GM18907 (cell line): Measurements from ENCODE around the gene RRBP1.

Experiments used
- ATAC-seq: cut with Tn5 transposase; IDR thresholded peaks from one replicate; pipeline ENCODE4 v1.9.1; 2021; ENCODE audit warnings: mild to moderate bottlenecking, moderate library complexity; ENCODE audit not compliant: unreplicated experiment

Gene RRBP1

DNA sequence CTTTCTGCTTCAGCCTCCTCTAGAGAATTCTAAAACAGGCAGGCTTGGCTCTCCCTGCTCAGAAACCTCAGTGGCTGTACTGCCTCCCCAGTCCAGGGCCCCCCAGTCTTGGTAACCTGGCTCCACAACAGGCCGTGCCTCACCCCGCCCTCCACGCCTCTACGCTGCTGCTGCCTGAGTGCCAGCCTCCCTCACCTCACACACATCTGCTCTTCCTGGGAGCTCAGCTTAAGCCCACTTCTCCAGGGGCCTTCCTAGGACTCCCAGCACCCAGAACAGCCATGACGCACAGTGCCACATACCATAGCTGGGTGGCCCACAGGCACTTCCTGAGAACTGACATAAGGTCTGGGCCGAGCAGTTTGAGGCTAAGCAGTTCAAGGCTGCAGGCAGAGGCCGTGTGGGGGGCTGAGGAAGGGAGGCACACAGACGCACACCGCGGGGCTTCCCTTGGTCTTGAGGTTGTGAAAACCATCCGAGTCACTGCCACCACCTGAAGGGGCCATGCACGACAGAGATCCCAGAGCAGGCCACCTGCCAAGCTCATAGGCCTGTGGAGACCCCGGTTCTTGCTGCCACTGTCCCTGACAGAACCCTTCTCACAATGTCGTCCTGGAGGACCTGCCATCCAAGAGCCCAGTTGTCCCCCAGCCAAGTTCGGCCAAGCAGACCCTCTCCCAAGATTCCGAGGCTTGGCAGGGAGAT lies 69.6 kb downstream of the RRBP1 start:
- no peak for ATAC-seq

DNA sequence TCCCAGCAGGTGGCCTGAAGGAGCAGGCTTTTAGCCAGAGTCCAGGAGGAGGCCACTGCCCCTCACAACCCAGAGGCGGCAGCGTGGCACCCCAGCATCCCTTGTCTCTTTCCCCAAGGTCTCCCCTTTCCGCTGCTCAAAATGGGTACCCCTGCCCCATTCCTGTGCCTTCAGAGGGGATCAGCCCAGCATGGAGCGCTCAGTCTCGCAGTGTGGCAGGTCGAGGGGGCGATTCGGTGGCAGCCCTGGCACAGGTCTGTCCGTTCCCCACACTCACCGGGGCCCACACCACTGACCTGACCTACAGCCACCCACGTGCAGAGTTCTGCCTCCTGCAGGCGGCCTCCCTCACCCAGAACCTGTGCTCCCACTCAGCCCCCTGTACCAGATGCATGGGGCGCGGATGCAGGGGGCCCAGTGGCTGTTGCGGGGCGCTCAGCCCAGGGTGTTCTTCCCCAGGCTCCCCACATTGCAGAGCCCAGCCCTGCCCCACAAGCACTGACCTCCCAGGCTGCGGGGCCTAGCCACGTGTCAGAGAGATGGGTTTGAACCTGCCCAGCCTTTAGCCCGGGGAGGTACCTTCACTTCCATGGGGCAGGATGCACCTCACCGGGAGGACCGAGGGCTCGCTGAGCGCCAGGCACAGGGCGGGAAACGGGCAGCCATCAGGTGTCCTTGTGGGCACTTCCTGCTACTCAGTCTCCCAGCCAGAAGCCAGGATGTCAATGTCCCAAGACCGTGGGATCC lies 70.3 kb downstream of the RRBP1 start:
- no peak for ATAC-seq

DNA sequence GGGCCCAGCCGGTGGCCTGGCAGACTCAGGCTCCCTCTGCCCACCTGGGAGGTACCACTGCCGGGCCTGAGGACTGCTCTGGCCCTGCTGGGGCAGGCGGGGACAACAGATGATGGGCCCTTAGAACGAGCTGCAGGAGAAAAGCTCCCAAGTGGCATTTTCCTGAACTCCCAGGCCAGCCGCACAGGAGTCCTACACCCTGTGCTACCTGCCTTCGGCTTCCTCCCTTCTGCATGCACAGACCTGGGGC lies 70.8 kb downstream of the RRBP1 start:
- no peak for ATAC-seq

DNA sequence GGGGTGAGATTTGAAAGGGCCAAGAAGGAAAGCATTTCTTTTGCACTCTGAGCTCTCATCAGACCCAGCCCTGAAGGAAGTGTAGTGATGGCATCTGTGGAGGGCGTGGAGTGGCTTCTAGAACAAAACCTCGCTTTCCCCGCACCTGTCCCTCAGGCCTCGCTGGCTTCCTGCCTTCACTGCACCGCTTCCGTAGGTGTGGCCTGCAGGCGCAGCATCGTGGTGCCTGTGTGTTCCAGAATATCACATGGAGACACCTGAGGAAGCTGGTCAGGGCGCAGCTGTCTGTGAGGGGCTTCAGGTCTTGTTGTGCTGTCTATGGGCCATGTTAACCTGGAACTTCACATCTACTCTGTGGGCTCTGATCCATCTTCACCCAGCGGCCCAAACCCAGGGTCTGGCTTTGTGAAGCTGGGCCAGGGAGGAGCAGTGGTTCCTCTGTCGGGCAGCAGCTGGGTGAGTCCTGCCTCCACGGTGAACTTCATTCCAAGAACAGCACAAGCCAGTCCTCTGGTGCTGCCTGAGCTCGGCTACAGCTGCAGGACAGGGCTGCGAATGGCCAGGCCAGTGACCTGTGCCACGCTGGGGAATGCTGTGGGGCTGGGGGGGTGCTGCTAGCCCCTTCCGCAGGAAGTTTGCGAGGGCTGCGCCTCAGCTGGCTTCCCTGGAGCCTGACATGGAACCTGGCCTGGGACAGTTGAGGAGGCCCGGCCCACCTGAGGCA lies 71.3 kb downstream of the RRBP1 start:
- no peak for ATAC-seq

DNA sequence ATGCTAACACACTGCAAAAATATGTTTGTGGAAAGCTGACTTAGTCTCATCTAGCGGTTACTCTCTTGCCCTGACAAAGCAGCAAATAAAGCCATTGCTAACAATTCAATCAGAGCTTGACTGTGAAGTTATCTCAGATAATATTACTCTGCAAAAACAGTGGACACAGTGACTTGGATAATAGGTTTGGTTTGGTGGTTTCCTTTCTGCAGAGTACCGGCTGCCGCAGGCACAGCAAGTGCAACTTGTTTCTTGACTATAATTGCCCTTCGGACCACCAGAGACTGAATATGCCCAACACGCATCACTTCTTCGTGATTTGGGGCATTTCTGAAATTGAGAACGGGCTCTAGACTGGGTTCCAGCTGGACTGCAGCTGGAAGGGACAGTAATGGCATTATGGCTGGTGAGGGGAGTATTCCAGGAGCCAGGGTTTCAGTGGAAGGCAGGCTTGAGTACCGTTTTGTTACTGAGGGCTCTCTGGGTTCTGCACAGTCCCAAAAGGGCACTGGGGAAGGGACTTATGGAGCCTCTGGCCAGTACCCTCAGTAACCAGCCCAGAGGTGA lies 72.1 kb downstream of the RRBP1 start:
- ATAC-seq, result no peak

DNA sequence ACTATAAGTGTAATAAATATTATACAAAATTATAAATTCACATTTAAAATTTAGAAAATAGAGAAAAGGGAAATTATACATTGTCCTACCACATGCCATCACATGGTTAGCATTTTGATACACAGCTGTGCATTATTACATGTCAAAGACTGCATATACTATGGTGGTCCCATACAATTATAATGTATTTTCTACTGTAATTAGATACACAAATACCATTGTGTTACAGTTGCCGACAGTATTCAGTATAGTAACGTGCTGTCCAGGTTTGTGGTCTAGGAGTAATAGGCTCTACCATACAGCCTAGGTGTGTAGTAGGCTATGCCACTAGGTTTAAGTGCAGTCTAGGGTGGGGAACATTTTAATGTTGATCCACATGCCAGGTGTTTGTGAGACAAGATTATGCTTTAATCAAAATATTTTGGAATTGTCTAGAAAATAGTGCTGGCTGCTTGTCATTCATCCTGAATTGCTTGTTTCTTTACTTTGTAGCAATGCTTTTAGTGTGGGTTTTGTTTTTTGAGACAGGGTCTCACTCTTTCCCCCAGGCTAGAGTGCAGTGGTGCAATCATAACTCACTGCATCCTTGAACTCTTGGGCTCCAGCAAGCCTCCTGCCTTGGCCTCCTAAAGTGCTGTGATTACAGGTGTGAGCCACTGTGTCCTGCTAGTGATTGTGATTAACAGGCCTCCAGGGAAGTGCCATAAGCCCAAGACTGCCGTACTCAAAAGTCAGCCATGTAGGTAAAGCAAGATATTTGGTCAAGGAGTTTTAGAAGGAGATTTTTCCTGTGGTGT lies 73.1 kb downstream of the RRBP1 start:
- no peak for ATAC-seq

DNA sequence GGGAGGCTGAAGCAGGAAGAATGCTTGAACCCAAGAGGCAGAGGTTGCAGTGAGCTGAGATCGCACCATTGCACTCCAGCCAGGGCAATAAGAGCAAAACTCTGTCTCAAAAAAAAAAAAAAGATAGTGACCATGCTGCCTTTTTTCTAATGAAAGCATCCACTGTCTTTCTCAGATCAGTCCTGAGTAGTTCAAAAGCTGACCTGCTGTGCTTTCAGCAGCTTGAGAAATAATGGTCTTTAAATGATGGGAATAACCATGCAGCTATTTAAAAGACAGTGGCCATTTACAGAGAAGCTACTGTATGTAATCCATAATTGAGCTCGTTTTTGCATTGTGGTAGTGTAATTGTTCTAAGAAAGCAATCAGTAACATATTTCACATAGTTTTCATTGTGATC lies 76.0 kb downstream of the RRBP1 start:
- no peak for ATAC-seq

DNA sequence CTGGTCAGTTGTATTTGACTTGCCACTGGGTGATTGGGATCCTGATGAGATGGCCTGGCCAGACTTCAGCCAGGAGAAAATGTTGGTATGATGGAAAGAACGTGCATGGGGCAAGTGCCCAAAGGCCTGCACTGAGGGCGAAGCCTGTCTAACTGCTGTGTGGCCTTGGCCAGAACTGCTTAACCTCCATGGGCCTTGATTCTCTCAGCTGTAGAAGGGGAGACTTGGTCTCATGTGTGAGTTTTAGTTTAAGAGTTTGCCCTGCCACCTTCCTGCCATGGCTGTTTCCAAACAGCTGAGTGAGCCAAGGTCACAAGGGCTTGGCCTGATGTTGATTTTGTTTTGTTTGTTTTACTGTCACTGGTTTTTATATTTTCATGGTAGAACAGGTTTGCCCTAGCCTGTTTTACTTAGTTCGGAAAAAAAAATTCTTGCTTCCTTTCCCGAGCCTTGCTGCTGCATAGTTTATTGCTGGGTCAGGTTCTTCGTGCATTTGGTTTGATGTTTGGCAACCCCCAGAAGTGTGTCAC lies 76.8 kb downstream of the RRBP1 start:
- ATAC-seq, result no peak

DNA sequence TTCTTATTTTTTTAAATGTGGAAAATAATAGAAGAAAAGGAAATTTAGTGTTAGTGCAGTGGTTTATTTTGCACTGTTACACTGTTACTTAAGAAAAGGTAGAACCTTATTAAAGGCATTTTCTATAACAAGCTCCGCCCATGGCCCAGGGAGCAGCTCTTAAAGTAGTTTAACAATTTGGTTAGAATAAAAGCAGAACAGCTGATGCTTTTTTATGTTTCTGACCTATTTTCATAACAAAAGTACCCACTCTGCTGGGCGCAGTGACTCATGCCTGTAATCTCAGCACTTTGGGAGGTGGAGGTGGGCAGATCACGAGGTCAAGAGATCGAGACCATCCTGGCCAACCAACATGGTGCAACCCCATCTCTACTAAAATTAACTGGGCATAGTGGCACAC lies 79.5 kb downstream of the RRBP1 start:
- no peak for ATAC-seq

DNA sequence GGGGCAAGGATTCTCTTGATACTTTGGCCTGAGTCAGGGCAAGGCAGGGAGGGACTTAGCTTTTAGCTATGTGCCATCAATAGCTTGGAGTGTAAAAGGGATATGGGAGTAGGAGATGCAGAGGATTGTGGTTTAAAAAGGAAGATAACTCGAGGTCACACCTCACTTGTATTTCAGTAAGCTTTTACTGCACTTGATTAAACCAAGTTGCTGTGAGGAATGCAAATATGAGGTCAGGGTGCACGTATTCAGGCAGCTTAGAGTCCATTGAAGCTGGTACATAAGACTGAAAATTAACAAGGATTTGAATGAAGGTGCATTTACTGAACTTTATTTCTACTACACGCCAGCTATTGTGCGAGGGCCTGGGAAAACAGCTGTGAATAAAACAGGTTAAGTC lies 80.1 kb downstream of the RRBP1 start:
- no peak for ATAC-seq

DNA sequence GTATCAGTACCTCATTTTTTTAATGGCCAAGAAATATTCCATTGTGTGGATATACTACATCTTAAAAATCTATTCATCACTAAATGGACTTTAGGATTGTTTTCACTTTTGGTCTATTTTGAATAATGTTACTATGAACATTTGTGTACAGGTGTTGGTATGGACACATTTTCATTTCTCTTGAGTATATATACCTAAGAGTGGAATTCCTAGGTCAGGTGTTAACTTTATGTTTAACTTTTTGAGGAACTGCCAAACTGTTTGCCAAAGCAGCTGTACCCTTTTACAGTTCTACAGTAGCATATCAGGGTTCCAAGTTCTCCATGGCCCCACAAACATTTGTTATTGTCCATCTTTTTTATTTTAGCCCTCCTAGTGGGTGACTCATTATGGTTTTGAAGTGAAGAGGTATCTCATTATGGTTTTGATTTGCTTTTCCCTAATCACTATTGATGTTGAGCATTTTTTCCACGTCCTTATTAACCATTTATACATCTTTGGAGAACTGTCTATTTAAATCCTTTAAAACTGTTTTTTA lies 84.0 kb downstream of the RRBP1 start:
- ATAC-seq, result no peak

DNA sequence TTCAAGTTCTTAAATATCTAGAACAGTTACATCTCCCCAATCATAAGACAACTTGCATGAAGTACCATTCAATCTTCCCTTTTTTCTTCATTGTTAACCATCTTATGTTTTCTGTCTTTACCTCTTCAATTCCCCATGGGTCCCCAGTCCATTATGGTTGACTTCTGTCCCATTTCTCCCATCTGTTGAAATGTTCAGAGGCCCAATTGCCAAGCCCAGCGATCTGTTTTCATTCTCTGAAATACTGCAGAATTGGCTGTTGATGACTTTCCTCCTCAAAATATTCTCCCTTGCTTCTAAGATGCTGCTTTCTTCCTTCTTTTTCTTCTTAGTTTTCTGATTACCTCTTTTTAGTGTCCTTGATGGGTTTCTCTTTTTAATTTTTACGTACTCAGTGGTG lies 86.2 kb downstream of the RRBP1 start:
- no peak for ATAC-seq

DNA sequence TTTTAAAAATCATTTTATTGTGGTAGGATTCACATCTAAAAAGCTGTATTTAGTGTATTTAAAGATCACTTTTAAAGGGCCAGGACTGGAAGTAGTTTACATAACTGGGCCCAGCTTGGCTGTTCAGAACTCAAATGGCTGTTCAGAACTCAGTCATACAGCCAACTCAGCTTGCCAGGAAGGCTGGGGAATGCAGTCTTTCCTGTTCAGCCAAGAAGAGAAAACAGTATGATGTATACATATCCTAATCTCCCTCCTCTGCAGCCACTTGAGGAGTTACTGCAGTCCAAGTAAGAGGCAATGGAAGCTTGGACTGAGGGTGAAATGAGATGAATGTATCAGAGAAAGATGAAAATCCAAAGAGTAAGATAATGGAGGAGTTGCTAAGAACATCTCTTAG lies 87.6 kb downstream of the RRBP1 start:
- no peak for ATAC-seq

DNA sequence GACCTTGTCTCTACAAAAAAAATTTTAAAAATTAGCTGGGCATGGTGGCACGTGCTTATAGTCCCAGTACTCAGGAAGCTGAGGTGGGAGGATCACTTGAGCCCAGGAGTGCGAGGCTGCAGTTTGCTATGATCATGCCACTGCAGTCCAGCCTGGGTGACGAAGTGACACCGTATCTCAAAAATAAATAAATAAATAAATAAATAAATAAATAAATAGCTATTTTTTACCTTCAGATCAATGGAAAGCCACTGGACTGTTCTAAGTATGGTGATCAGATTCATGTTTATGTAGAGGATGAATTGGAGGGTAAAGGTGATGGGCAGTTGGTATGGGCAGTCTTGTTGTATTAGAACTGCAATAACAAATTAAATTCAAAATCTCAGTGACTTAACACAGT lies 88.1 kb downstream of the RRBP1 start:
- no peak for ATAC-seq

DNA sequence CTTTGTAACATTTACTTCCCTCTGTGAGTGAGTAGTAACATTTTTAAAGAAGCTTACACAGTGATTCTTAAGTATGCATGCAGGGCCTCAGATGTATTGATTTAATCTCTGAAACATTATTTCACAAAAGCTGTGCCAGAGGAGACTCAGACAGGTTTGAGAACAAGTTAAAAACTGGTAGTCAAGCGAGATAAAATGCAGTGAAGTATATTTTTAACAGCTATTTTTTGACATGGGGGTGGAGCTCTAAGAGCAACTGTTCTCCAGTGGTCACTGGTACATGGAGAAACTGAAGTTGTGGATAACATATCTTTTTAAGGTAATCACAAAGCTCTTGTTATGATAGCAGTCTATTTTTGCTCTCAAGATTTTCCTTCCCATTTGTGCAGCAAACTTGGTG lies 91.8 kb downstream of the RRBP1 start:
- ATAC-seq, result no peak

DNA sequence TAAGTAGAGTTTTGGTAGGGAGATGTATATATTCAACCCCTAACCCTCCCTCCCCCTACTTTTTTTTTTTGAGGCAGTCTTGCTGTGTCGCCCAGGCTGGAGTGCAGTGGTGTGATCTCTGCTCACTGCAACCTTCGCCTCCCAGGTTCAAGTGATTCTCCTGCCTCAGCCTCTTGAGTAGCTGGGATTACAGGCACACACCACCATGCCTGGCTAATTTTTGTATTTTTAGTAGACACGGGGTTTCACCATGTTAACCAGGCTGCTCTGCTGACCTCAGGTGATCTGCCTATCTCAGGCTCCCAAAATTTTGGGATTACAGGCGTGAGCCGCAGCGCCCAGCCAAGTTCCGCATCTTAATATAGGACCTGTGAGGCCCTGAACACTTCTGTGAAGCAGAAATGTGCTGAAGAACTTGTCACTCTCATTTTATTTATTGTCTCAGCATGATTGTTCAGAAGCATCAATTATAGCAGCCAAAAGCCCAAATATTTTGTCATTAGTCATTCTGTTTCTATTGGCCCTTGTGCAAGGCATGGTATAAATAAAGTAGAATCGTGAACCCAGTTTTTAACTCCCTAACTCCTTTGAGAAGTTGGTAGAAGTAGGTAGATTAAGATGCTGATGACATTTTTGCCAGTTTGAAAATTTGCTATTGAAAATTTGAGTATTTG lies 92.7 kb downstream of the RRBP1 start:
- no peak for ATAC-seq

DNA sequence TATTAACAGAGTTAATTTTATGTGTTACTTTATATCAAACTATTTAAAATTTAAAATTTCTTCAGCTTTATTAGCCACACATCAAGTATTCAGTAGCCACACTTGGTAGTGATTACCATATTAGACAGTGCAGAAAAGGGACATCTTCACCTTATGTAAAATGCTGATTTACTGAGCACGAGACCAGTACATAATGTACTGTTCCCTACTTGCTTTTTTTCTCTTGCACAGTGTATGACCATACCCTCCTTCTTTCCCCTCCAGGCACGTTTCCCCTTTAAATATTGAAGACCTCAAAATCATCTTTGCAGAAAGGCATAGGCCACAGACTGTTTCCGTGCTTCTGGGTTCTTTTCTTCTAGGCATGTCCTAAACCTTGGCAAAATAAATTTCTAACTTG lies 94.2 kb downstream of the RRBP1 start:
- ATAC-seq, result no peak

DNA sequence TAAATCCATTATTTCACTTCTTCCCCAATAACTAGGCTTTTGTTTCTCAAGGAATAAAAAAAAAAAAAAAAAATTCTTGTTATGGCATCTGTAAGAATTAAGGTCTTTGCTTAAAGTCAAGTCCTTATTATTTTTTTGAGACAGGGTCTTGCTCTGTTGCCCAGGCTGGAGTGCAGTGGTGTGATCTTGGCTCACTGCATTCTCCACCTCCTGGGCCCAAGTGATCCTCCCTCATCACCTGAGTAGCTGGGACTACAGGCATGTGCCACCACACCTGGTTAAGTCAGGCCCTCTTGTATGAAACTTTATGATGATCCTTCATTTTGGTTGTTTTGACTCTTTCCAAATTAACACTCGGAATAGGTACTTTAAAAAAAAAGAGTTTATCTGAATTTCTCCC lies 94.9 kb downstream of the RRBP1 start:
- no peak for ATAC-seq

DNA sequence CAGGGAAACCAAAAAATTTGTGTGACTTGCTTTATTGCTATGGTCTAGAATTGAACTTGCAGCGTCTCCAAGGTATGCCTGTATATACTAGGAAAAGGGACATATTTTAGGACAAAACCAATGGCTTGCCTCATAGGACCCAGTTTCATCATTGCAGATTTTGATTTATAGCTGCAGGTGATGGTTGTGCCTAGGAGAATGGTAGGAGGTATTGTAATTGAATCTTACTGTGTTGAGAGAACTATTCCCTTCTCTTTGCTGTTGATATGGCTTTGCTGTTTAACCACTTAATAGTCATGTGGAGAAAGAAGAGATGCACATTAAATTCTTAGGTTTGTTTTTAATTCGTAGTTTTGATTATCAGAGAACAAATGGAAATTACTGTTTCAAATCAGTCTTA lies 95.8 kb downstream of the RRBP1 start:
- ATAC-seq, result no peak

DNA sequence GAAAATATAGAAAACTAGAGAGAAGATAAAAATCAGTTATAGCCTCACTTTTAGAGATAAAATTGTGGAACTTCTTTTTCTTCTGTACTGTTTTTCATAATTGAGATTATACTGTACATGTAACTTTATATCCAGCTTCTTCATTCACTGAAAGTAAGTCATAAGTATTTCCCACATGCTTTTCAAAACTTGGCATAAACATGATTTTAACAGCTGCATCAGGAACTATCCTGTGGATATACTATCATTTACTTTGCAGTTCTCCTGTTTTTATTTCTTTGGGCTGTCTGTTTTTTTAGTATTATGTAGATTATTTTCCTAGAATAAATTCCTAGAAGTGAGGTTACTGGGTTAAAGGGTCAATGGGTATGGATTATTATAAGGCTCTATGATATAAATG lies 97.4 kb downstream of the RRBP1 start:
- ATAC-seq, result no peak
